HEK293 (cell line): ENCODE results near the gene SDHAF1.

Experiments used
- BCL11A ChIP-seq: fragments of 450-650 bp; formaldehyde crosslinking; IDR thresholded peaks from 2 replicates; pipeline ENCODE4 v1.5.1; 2016; ENCODE audit warnings: low read depth, missing biosample characterization, missing genetic modification characterization
- GLIS1 ChIP-seq: fragments of 450-650 bp; formaldehyde crosslinking; IDR thresholded peaks from 2 replicates; pipeline ENCODE4 v1.5.1; 2016; ENCODE audit warnings: missing biosample characterization, missing genetic modification characterization
- HOXD13 ChIP-seq: sonication (generic); formaldehyde crosslinking; IDR thresholded peaks from 2 replicates; pipeline ENCODE4 v1.8.0; 2022; ENCODE audit warnings: missing genetic modification reagents, borderline replicate concordance
- IKZF3 ChIP-seq: fragments of 450-650 bp; IDR thresholded peaks from 2 replicates; pipeline ENCODE4 v1.5.0; 2018; ENCODE audit warnings: missing biosample characterization, mild to moderate bottlenecking, missing genetic modification characterization, moderate library complexity
- INSM2 ChIP-seq: fragments of 450-650 bp; formaldehyde crosslinking; IDR thresholded peaks from 2 replicates; pipeline ENCODE4 v1.5.1; 2016; ENCODE audit warnings: missing biosample characterization, missing genetic modification characterization
- OVOL3 ChIP-seq: fragments of 450-650 bp; formaldehyde crosslinking; IDR thresholded peaks from 2 replicates; pipeline ENCODE4 v1.5.1; 2016; ENCODE audit warnings: missing biosample characterization, missing genetic modification characterization
- REPIN1 ChIP-seq: fragments of 450-650 bp; formaldehyde crosslinking; IDR thresholded peaks from 2 replicates; pipeline ENCODE4 v1.5.1; 2017; ENCODE audit warnings: missing biosample characterization, missing genetic modification characterization, low read depth
- ZBTB1 ChIP-seq: fragments of 450-650 bp; formaldehyde crosslinking; IDR thresholded peaks from 2 replicates; pipeline ENCODE4 v1.5.1; 2016; ENCODE audit warnings: missing biosample characterization, missing genetic modification characterization
- ZFP3 ChIP-seq: fragments of 450-650 bp; formaldehyde crosslinking; IDR thresholded peaks from 2 replicates; pipeline ENCODE4 v1.5.1; 2016; ENCODE audit warnings: low read depth, missing biosample characterization, missing genetic modification characterization
- ZNF114 ChIP-seq: fragments of 450-650 bp; formaldehyde crosslinking; IDR thresholded peaks from 2 replicates; pipeline ENCODE4 v1.5.0; 2017; ENCODE audit warnings: missing biosample characterization, missing genetic modification characterization
- ZNF221 ChIP-seq: fragments of 450-650 bp; formaldehyde crosslinking; IDR thresholded peaks from 2 replicates; pipeline ENCODE4 v1.5.1; 2017; ENCODE audit warnings: missing biosample characterization, missing genetic modification characterization, borderline replicate concordance
- ZNF23 ChIP-seq: fragments of 450-650 bp; formaldehyde crosslinking; IDR thresholded peaks from 2 replicates; pipeline ENCODE4 v1.5.1; 2016; ENCODE audit warnings: missing biosample characterization, missing genetic modification characterization, borderline replicate concordance
- ZNF324 ChIP-seq: fragments of 450-650 bp; formaldehyde crosslinking; IDR thresholded peaks from 2 replicates; pipeline ENCODE4 v1.5.1; 2016; ENCODE audit warnings: missing biosample characterization, missing genetic modification characterization
- ZNF341 ChIP-seq: fragments of 450-650 bp; formaldehyde crosslinking; IDR thresholded peaks from 2 replicates; pipeline ENCODE4; 2016; ENCODE audit warnings: low read depth, missing biosample characterization, missing genetic modification characterization
- ZNF423 ChIP-seq: fragments of 450-650 bp; formaldehyde crosslinking; IDR thresholded peaks from 2 replicates; pipeline ENCODE4 v1.5.1; 2016; ENCODE audit warnings: missing biosample characterization, missing genetic modification characterization
- ZNF529 ChIP-seq: fragments of 450-650 bp; formaldehyde crosslinking; IDR thresholded peaks from 2 replicates; pipeline ENCODE4 v1.5.1; 2017; ENCODE audit warnings: missing genetic modification characterization, missing biosample characterization; ENCODE audit not compliant: insufficient replicate concordance
- ZNF544 ChIP-seq: fragments of 450-650 bp; formaldehyde crosslinking; IDR thresholded peaks from 2 replicates; pipeline ENCODE4 v1.5.0; 2017; ENCODE audit warnings: missing biosample characterization, missing genetic modification characterization
- ZNF658 ChIP-seq: fragments of 450-650 bp; formaldehyde crosslinking; IDR thresholded peaks from 2 replicates; pipeline ENCODE4; 2016; ENCODE audit warnings: missing biosample characterization, missing genetic modification characterization
- ZNF747 ChIP-seq: fragments of 450-650 bp; formaldehyde crosslinking; IDR thresholded peaks from 2 replicates; pipeline ENCODE4 v1.5.1; 2016; ENCODE audit warnings: missing biosample characterization, missing genetic modification characterization
- ZNF776 ChIP-seq: fragments of 450-650 bp; formaldehyde crosslinking; IDR thresholded peaks from 2 replicates; pipeline ENCODE4 v1.5.0; 2017; ENCODE audit warnings: missing biosample characterization, missing genetic modification characterization, borderline replicate concordance
- ZNF837 ChIP-seq: fragments of 450-650 bp; formaldehyde crosslinking; IDR thresholded peaks from 2 replicates; pipeline ENCODE4 v1.5.1; 2016; ENCODE audit warnings: missing biosample characterization, missing genetic modification characterization
- ZNF843 ChIP-seq: fragments of 450-650 bp; formaldehyde crosslinking; IDR thresholded peaks from 2 replicates; pipeline ENCODE4 v1.5.1; 2016; ENCODE audit warnings: missing biosample characterization, missing genetic modification characterization
- TF ChIP-seq, protein P1 (sequence below): fragments of 450-650 bp; formaldehyde crosslinking; IDR thresholded peaks from 2 replicates; pipeline ENCODE4 v1.5.0; 2017; ENCODE audit warnings: missing biosample characterization, missing genetic modification characterization, borderline replicate concordance
- TF ChIP-seq, protein P2 (sequence below): fragments of 450-650 bp; formaldehyde crosslinking; IDR thresholded peaks from 2 replicates; pipeline ENCODE4 v1.5.1; 2016; ENCODE audit warnings: missing biosample characterization, missing genetic modification characterization, low read depth
- TF ChIP-seq, protein P3 (sequence below): fragments of 450-650 bp; formaldehyde crosslinking; IDR thresholded peaks from 2 replicates; pipeline ENCODE4 v1.5.1; 2017; ENCODE audit warnings: missing biosample characterization, missing genetic modification characterization
- TF ChIP-seq, protein P4 (sequence below): fragments of 450-650 bp; formaldehyde crosslinking; optimal IDR thresholded peaks from 2 replicates; pipeline ENCODE3; 2016; ENCODE audit warnings: missing biosample characterization, mild to moderate bottlenecking, missing genetic modification characterization
- TF ChIP-seq, protein P5 (sequence below): fragments of 450-650 bp; formaldehyde crosslinking; IDR thresholded peaks from 2 replicates; pipeline ENCODE4 v1.5.1; 2016; ENCODE audit warnings: missing biosample characterization, missing genetic modification characterization
- TF ChIP-seq, protein P6 (sequence below): fragments of 450-650 bp; formaldehyde crosslinking; IDR thresholded peaks from 2 replicates; pipeline ENCODE4 v1.5.1; 2016; ENCODE audit warnings: missing biosample characterization, missing genetic modification characterization

SDHAF1 gene

DNA sequence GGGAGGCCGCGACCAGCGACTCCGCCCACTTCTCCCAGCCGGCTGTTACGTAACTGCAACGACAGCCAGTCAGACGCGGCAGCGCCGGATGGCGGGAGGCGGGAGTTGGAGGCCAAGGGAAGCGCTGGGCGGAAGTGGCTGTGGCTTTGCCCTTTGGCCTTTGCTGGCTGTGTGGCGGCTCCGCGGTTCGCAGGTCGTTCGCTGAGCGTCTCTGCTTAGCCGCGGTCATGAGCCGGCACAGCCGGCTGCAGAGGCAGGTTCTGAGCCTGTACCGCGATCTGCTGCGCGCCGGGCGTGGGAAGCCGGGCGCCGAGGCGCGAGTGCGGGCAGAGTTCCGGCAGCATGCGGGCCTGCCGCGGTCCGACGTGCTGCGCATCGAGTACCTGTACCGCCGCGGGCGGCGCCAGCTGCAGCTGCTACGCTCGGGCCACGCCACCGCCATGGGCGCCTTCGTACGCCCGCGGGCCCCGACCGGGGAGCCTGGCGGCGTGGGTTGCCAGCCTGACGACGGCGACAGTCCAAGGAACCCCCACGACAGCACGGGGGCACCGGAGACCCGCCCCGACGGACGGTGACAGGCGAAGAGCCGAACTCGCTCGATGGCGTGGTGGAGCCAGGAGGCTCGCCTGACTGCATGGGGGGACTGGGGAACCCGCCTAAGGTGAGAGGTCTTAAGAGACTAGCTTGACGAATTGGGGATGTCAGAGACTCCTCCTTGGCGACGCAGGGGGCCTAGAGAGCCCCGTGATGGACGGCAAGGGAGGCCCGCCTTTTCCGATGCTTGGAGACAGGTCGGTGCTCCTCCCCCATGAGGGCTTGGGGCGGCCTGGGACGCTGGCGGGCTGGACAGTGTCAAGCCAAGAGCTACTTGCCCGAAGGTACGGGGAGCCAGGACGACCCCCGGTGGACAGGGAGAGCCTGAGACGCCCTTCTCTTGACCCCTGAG lies at the start of gene SDHAF1 (continued):
- TF ChIP-seq ZNF341 (tag by site-specific recombination) (peak; percentile 95), REPIN1 (tag by site-specific recombination) (peak; percentile 67; the same call in 1 of the 2 replicates), ZNF544 (no peak), ZNF324 (tag by site-specific recombination) (peak; percentile 69), ZNF837 (tag by site-specific recombination) (no peak), ZNF423 (tag by site-specific recombination) (no peak), ZFP3 (tag by site-specific recombination) (no peak), ZNF776 (no peak), ZNF658 (tag by site-specific recombination) (no peak), ZNF529 (no peak), ZNF23 (no peak; the same call in 1 of the 2 replicates), ZBTB1 (tag by site-specific recombination) (0 out of 2 replicates have a peak, but pooled peaks have one; percentile 32), ZNF114 (tag by site-specific recombination) (no peak), GLIS1 (tag by site-specific recombination) (peak; percentile 99), ZNF221 (0 out of 2 replicates have a peak, but pooled peaks have one; percentile 66), OVOL3 (peak; percentile 71; the same call in 1 of the 2 replicates), ZNF747 (no peak), HOXD13 (CRISPR knock-in tag) (no peak), BCL11A (tag by site-specific recombination) (peak; percentile 99), IKZF3 (tag by site-specific recombination) (0 out of 2 replicates have a peak, but pooled peaks have one; percentile 40), ZNF843 (tag by site-specific recombination) (peak; percentile 76), INSM2 (peak; percentile 57; the same call in 1 of the 2 replicates)
- TF ChIP-seq, protein P1, sequence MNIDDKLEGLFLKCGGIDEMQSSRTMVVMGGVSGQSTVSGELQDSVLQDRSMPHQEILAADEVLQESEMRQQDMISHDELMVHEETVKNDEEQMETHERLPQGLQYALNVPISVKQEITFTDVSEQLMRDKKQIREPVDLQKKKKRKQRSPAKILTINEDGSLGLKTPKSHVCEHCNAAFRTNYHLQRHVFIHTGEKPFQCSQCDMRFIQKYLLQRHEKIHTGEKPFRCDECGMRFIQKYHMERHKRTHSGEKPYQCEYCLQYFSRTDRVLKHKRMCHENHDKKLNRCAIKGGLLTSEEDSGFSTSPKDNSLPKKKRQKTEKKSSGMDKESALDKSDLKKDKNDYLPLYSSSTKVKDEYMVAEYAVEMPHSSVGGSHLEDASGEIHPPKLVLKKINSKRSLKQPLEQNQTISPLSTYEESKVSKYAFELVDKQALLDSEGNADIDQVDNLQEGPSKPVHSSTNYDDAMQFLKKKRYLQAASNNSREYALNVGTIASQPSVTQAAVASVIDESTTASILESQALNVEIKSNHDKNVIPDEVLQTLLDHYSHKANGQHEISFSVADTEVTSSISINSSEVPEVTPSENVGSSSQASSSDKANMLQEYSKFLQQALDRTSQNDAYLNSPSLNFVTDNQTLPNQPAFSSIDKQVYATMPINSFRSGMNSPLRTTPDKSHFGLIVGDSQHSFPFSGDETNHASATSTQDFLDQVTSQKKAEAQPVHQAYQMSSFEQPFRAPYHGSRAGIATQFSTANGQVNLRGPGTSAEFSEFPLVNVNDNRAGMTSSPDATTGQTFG, result no peak
- TF ChIP-seq, protein P2, sequence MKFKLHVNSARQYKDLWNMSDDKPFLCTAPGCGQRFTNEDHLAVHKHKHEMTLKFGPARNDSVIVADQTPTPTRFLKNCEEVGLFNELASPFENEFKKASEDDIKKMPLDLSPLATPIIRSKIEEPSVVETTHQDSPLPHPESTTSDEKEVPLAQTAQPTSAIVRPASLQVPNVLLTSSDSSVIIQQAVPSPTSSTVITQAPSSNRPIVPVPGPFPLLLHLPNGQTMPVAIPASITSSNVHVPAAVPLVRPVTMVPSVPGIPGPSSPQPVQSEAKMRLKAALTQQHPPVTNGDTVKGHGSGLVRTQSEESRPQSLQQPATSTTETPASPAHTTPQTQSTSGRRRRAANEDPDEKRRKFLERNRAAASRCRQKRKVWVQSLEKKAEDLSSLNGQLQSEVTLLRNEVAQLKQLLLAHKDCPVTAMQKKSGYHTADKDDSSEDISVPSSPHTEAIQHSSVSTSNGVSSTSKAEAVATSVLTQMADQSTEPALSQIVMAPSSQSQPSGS, result peak; percentile 41
- TF ChIP-seq, protein P3, sequence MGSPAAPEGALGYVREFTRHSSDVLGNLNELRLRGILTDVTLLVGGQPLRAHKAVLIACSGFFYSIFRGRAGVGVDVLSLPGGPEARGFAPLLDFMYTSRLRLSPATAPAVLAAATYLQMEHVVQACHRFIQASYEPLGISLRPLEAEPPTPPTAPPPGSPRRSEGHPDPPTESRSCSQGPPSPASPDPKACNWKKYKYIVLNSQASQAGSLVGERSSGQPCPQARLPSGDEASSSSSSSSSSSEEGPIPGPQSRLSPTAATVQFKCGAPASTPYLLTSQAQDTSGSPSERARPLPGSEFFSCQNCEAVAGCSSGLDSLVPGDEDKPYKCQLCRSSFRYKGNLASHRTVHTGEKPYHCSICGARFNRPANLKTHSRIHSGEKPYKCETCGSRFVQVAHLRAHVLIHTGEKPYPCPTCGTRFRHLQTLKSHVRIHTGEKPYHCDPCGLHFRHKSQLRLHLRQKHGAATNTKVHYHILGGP (tag by site-specific recombination), result no peak
- TF ChIP-seq, protein P4, sequence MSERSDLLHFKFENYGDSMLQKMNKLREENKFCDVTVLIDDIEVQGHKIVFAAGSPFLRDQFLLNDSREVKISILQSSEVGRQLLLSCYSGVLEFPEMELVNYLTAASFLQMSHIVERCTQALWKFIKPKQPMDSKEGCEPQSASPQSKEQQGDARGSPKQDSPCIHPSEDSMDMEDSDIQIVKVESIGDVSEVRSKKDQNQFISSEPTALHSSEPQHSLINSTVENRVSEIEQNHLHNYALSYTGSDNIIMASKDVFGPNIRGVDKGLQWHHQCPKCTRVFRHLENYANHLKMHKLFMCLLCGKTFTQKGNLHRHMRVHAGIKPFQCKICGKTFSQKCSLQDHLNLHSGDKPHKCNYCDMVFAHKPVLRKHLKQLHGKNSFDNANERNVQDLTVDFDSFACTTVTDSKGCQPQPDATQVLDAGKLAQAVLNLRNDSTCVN, result peak; percentile 93
- TF ChIP-seq, protein P5, sequence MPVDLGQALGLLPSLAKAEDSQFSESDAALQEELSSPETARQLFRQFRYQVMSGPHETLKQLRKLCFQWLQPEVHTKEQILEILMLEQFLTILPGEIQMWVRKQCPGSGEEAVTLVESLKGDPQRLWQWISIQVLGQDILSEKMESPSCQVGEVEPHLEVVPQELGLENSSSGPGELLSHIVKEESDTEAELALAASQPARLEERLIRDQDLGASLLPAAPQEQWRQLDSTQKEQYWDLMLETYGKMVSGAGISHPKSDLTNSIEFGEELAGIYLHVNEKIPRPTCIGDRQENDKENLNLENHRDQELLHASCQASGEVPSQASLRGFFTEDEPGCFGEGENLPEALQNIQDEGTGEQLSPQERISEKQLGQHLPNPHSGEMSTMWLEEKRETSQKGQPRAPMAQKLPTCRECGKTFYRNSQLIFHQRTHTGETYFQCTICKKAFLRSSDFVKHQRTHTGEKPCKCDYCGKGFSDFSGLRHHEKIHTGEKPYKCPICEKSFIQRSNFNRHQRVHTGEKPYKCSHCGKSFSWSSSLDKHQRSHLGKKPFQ (tag by site-specific recombination), result no peak
- TF ChIP-seq, protein P6, sequence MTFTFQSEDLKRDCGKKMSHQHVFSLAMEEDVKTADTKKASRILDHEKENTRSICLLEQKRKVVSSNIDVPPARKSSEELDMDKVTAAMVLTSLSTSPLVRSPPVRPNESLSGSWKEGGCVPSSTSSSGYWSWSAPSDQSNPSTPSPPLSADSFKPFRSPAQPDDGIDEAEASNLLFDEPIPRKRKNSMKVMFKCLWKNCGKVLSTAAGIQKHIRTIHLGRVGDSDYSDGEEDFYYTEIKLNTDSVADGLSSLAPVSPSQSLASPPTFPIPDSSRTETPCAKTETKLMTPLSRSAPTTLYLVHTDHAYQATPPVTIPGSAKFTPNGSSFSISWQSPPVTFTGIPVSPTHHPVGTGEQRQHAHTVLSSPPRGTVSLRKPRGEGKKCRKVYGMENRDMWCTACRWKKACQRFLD (tag by site-specific recombination), result no peak
